ENCODE results near the gene DNAJB12. TPM values are rescaled to one million over a fixed set of nuclear protein-coding genes. Genes with fewer than 3 reads are reported as not detected.

Gene DNAJB12
- total RNA-seq, 1 experiment from 2014 or later, result 27.6 TPM

DNA sequence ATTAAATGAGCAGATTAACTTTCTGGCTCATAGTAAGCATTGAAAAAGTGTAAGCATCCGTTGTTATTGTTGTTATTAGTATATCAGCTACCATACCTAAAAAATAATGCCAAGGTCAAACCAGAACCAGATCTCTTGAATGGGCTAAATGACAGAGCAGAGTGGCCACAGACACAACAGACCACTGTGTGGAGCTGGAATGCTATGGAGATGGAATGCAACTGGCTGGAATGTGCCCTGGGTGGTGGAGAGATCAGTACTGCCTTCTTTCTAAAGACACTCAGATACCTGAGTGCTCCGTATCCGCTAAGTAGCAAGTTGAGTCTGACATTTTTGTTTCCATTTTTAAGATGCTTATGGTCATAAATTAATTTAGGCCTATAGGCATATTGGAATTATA lies 20.5 kb upstream of the DNAJB12 start:
- Histone ChIP-seq H4K5ac (ENCODE audit: insufficient read length, low read depth, low read length) (no peak overlapping the region), H3K56ac (ENCODE audit: insufficient read length, low read depth, low read length) (no peak overlapping the region), H2AK5ac (ENCODE audit: insufficient read length, low read length) (no peak overlapping the region), H3K9ac (ENCODE audit: extremely low read depth, insufficient read length, low read length) (no peak overlapping the region), H3K18ac (ENCODE audit: insufficient read length, low read depth, low read length) (no peak overlapping the region), H4K91ac (ENCODE audit: insufficient read length, low read depth, low read length) (no peak overlapping the region), H2BK15ac (ENCODE audit: low read depth, low read length) (no peak overlapping the region), H3T11ph (ENCODE audit: low read length) (no peak overlapping the region), H3K79me2 (ENCODE audit: insufficient read depth, low read length) (no peaks in the 10 kb centered on the region), H2BK12ac (ENCODE audit: insufficient read length, low read depth, low read length) (no peak overlapping the region), H4K8ac (replicated peaks; ENCODE audit: insufficient read length, low read depth, low read length) (no peak overlapping the region), H2AFZ (ENCODE audit: low read length) (no peak overlapping the region), H3K23ac (ENCODE audit: insufficient read length, low read depth, low read length) (no peak overlapping the region), H2BK20ac (ENCODE audit: low read depth, low read length, poor library complexity, severe bottlenecking) (no peak overlapping the region), H3K4me2 (ENCODE audit: insufficient read depth, insufficient read length, low read length) (no peak overlapping the region), H3K27ac (ENCODE audit: insufficient read length, low read depth, low read length) (no peak overlapping the region), H2BK5ac (ENCODE audit: insufficient read length, low read length) (no peak overlapping the region), H3K4me1 (ENCODE audit: insufficient read depth, low read length) (no peaks in the 10 kb centered on the region; the same call in 1 of the 2 replicates), H2BK120ac (ENCODE audit: low read depth, low read length, poor library complexity, severe bottlenecking) (no peak overlapping the region), H3K9me3 (ENCODE audit: control insufficient read depth, low read depth, low read length) (no peaks in the 10 kb centered on the region), H3K23me2 (ENCODE audit: insufficient read length, low read depth, low read length, poor library complexity, severe bottlenecking) (no peaks in the 10 kb centered on the region), H3K14ac (ENCODE audit: insufficient read depth, low read length) (no peak overlapping the region), H3K79me1 (ENCODE audit: insufficient read depth, low read depth, low read length, poor library complexity, severe bottlenecking) (no peaks in the 10 kb centered on the region), H3K4ac (ENCODE audit: low read depth, low read length) (no peak overlapping the region), H3K27me3 (ENCODE audit: insufficient read depth, low read length) (no peaks in the 10 kb centered on the region), H4K20me1 (ENCODE audit: control insufficient read depth, insufficient read depth, insufficient read length) (no peaks in the 10 kb centered on the region)
- Mint-ChIP-seq H3K27ac (peak overlapping the region in 2 of 3 experiments; percentile 3 to 19; a peak in 2 of 7 replicates), H3K27me3 (ENCODE audit: low read depth) (no peaks in the 10 kb centered on the region), H3K4me3 (no peak overlapping the region), H3K4me1 (peaks cover 28 to 29% of the 10 kb centered on the region in 2 experiments), H3K36me3 (ENCODE audit: insufficient read depth in 1 of 3, low read depth in 3 of 3) (peaks cover 0 to 4% (median 2%) of the 10 kb centered on the region in 3 experiments; a peak in 2 of 7 replicates), H3K9me3 (no peaks in the 10 kb centered on the region)
- TF ChIP-seq, protein P1, sequence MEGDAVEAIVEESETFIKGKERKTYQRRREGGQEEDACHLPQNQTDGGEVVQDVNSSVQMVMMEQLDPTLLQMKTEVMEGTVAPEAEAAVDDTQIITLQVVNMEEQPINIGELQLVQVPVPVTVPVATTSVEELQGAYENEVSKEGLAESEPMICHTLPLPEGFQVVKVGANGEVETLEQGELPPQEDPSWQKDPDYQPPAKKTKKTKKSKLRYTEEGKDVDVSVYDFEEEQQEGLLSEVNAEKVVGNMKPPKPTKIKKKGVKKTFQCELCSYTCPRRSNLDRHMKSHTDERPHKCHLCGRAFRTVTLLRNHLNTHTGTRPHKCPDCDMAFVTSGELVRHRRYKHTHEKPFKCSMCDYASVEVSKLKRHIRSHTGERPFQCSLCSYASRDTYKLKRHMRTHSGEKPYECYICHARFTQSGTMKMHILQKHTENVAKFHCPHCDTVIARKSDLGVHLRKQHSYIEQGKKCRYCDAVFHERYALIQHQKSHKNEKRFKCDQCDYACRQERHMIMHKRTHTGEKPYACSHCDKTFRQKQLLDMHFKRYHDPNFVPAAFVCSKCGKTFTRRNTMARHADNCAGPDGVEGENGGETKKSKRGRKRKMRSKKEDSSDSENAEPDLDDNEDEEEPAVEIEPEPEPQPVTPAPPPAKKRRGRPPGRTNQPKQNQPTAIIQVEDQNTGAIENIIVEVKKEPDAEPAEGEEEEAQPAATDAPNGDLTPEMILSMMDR (conservative IDR thresholded peaks at IDR 0.05), result no peak; the same call in 2 of the 3 replicates
- no CpG with 5 or more reads among the region's 3 CpGs for WGBS (ENCODE audit: extremely low coverage, insufficient read length, low lambda C conversion rate)
- no peak for DNase-seq
